Coronary artery (tissue), 2 donors: ENCODE data around the gene ZMYM3.

Experiments
- DNase-seq: peaks from one replicate; pipeline ENCODE4 v3.0.0-alpha.2; 2017; ENCODE audit warnings: low spot score
- H3K27ac ChIP-seq, 2 donors: fragments of 200-600 bp; sonication (generic); one replicate each; pipeline ENCODE4 v1.5.1; 2016 to 2019
- H3K4me3 ChIP-seq: fragments of 200-600 bp; sonication (generic); 2 replicates; pipeline ENCODE4 v1.5.1; 2016; ENCODE audit warnings: mild to moderate bottlenecking, moderate library complexity
- CTCF ChIP-seq: fragments of 200-600 bp; sonication (generic); IDR thresholded peaks from one replicate; pipeline ENCODE4 v1.5.1; 2019; ENCODE audit warnings: antibody characterized with exemption

ZMYM3 gene

GRCh38 chrX:71199252-71200008, 54.5 kb downstream of the ZMYM3 start:
- DNase-seq = no peak
- Histone ChIP-seq H3K4me3 (no peak overlapping the region), H3K27ac (no peak overlapping the region)
- TF ChIP-seq CTCF = no peak

GRCh38 chrX:71198066-71198465, 55.9 kb downstream of the ZMYM3 start:
- no peak for DNase-seq
- TF ChIP-seq CTCF = no peak
- H3K4me3 ChIP-seq = no peak overlapping the region
- H3K27ac ChIP-seq = no peak overlapping the region

- no peak for TF ChIP-seq CTCF
- no peak overlapping the region for H3K4me3 ChIP-seq
- H3K27ac ChIP-seq = no peak overlapping the region
- DNase-seq = no peak
Observed at GRCh38 chrX:71195964-71196649, 57.8 kb downstream of the ZMYM3 start.

- no peak for TF ChIP-seq CTCF
- Histone ChIP-seq H3K27ac (no peak overlapping the region), H3K4me3 (no peak overlapping the region)
- no peak for DNase-seq
Observed at GRCh38 chrX:71191248-71191647, 62.7 kb downstream of the ZMYM3 start.
